GM18909 (cell line): ENCODE measurements around the gene ARL1.
A peak's percentile ranks its signal among the peaks of the same experiment; 100 is the strongest.
"Not testable (repeated sequence)": the region's sequence is repeated elsewhere in the genome, so short reads cannot be mapped to it uniquely, and the experiment has no call there.

Experiments used
- ATAC-seq: cut with Tn5 transposase; IDR thresholded peaks from one replicate; pipeline ENCODE4 v1.9.1; 2021; ENCODE audit warnings: mild to moderate bottlenecking; ENCODE audit not compliant: unreplicated experiment, poor library complexity

ARL1 gene

DNA sequence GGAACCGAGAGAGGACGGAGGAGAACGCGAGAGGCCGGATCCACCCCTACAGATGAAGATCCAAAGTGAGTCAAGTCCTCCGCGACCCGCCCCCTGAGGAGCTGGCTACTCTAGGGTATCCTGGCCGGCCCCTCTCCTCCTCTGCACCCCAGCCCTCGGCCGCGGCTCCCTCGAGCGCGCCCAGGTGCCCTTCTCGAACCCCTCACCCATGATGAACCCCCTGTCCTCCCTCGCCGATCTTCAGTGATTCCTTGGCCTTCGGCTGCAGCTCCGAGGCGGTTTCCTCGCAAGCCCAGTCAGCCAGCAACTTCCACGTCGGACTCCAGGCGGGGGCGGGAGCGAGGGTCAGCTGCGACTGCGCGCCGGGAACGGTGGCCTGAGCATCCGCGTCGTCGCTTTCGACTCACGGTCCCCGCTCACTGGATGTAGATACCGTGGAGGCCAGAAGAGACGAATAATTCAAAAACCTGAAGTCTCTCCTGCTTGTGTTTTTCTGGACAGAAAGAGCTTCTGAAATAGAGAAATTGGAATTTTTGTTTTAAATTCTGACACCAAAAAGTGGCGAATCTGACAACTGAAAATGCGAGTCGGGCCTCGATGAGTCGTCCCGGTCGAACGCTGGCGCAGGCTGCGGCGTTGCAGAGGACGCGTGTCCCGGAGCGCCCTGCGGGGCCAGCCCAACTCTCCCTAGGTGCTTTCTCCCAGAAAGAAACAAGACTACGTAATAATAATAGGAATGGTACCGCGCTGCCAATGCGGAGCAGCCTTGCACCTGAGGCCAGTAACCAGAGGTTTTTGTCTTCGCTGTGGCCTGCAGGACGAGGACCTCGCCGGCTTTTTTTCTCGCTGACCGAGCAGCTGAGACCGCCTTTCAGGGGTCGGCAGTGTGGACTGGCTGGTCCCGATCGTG is at the start of gene ARL1:
ARL1 (minus strand) TSS at position 337 of the 910 bp plus-strand sequence; CDS start at position 210, 127 bp downstream.
- peak; percentile 80 for ATAC-seq

DNA sequence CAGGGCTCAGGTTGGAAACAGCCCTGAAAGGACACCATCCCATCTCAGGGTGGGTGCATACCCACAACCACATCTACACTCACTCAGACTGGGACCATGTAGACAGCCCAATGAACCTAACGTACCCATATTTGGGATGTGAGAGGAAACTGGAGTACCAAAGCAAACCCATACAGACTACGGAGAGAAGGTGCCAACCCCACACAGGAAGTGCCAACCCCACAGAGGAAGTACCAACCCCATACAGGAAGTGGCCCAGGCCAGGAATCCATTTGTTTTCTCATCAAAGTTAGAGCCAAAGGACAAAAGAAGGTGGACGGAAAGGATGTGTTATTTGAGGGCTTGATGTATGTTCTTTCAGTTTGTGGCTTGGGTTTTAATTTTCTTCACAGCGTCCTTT is 48.1 kb upstream of the ARL1 start:
- ATAC-seq = no peak

DNA sequence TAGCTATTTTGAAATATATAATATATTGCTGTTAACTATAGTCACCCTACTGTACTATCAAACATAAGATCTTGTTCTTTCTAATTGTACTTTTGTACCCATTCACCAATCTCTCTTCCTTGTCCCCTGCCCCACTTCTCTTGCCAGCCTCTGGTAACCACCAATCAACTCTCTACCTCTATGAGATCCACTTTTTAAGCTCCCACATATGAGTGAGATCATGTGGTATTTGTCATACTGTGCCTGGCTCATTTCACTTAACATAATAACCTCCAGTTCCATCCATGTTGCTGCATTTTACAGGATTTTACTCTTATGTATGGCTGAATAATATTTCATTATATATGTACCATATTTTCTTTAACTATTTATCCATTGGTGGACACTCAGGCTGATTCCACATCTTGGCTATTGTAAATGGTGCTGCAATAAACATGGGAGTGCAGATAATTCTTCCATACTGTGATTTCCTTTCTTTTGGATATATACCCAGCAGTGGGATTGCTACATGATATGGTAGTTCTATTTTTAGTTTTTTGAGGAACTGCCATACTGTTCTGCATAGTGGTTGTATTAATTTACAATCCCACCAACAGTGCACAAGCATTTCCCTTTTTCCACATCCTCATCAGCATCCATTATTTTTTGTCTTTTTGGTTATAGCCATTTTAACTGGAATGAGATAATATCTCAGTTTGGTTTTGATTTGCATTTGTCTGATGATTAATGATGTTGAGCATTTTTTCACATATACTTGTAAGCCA is 34.1 kb upstream of the ARL1 start:
- ATAC-seq = no peak

DNA sequence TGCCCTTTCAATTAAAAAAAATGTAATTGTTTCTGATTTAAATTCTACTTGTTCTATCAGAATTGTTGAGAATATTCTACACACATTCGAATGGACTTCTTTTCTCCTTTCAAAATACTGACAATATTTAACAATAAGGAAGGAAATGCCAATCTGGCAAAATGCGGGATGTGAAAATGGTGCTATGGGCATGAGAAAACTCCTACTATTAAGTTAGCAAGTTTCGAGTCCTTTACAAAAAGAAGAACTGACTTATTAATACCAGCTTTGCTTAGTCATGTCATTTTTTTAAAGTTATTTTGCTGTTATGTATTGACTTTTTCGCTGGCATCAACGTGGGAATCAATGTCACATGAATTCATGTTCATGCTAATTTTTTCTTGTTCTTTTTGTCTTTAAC is 31.7 kb upstream of the ARL1 start:
- ATAC-seq = no peak

DNA sequence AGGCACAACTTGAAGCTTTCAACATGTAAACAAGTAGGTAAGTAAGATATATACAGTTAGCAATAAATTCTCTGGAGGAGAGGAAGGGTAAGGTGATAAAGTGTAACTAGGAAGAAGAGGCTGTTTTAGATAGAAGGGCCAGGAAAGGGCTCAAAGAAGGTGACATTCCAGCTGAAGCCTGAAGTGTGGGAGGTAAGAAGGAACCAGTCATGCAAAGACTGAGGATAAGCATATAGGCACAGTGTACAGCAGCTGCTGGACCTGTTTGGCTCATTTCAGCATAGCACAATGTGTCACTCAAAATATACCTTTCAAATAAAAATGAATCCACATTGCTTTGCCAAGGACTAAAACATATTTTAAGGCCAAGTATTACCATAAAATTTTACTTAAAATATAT is 28.6 kb upstream of the ARL1 start:
- no peak for ATAC-seq

DNA sequence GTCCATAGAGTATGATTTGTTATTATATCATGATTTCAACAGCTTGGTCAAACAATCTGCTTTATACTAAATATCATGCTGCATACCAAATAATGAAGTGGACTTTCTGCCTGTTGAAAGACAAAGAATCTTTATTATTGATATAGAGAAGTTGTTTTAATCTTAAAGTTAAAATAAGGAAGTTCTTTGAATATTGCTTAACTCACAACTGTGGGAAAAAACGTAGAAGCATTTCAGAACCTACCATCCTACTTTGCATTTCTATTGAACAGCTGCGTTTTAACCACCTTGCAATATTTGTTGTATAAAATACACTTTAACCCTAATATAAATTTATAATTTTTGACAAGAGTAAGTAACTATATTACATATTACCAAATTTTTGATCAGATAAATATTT is 22.9 kb upstream of the ARL1 start:
- ATAC-seq = no peak

DNA sequence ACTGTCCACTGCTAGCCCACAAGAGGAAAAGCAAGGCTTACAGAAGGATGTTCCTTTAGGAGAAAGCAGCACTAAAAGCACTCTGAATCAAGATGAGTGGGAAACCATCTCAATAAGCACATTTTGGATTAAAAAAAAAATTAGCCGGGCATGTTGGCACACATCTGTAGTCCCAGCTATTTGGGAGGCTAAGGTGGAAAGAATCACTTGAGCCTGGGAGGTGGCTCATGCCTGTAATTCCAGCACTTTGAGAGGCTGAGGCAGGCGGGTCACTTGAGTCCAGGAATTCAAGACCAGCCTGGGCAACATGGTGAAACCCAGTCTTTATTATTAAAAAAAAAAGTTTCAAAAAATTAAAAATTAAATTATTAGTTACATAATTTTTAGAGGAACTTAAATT is 17.0 kb upstream of the ARL1 start:
- ATAC-seq = no peak

DNA sequence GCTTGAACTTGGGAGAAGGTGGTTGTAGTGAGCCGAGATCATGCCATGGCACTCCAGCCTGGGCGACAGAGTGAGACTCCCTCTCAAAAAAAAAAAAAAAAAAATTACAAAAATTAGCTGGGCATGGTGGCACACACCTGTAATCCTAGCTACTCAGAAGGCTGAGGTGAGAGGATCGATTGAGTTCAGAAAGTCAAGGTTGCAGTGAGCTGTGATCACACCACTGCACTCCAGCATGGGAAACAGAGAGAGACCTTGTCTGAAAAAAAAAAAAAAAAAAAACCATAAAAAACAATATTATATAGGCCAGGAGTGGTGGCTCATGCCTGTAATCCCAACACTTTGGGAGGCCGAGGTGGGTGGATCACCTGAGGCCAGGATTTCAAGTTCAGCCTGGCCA is 14.5 kb upstream of the ARL1 start:
- not testable (repeated sequence) for ATAC-seq

DNA sequence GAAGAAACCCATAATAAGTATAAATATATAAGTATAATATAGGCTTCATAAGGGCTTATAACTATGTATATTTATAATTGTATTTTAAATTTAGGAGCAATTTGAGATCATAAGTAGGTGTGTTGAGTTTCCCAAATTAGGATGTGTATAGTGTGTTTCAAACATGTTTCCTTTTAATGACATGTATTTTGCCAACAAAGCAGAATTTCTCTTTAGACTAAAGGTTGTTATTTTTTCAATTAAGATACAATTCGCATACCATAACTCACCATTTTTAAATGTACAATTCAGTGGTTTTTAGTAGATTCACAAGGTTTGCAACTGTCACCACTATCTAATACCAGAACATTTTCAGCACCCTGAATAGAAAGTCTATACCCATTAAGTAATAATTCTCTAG is 7.7 kb upstream of the ARL1 start:
- no peak for ATAC-seq

DNA sequence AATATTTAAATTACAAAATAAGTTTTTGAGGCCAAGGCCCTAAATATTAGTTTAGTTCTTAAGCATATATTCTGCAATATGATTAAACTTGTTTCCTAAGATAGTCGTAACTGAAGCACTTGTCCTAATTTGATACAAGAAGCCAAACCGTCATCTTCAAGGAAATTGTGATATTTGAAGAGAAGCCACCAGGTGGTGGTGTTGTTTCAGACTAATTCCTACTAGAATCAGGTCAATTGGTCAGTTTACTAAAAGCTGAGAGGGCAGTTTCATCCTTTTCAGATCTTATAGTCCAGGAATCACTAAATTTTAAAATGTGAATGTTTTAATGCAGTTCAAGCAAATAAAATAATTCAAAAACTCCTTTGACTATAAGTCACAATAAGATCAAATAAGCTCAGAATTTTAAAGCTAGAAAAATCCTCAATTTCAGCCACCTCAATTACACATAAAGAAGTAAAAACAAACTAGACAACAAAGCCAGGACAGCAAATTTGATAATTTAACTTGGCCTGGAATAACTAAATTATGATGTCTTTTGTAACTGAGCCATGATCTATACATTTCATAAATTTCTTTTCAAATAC is 7.1 kb upstream of the ARL1 start:
- ATAC-seq = peak; percentile 71

DNA sequence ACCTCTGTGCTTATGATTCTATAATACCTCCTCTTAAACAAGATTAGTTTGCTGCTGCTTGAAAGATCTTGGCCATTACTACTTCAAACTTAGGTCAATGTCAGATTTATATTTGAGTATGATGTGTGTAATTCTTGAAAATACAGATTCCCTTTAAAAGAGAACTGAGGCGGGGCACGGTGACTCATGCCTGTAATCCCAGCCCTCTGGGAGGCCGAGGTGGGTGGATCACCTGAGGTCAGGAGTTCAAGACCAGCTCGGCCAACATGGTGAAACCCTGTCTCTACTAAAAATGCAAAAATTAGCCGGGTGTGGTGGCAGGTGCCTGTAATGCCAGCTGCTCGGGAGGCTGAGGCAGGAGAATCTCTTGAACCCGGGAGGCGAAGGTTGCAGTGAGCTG is 2.6 kb upstream of the ARL1 start:
- not testable (repeated sequence) for ATAC-seq

DNA sequence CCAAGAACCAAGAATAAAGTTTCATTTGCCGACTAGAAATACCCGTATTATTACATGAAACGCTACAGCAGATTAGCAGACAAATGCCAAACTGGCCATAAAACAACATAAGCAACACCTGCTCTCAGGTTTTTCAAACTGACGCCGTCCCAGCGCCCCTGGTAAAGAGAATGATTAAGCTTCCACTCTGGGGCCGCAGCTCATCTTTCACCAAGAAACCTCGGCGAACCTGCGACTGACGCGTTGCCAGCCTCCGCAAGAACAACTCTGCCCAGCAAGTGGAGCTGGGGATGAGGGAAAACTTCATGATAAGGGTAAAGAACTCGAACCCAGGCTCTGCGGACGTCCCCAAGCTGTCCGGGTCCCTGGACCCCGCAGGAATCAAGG is 530 bp downstream of the ARL1 start:
- peak; percentile 22 for ATAC-seq

DNA sequence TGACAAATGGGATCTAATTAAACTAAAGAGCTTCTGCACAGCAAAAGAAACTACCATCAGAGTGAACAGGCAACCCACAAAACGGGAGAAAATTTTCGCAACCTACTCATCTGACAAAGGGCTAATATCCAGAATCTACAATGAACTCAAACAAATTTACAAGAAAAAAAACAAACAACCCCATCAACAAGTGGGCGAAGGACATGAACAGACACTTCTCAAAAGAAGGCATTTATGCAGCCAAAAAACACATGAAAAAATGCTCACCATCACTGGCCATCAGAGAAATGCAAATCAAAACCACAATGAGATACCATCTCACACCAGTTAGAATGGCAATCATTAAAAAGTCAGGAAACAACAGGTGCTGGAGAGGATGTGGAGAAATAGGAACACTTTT is 16.4 kb downstream of the ARL1 start:
- ATAC-seq = not testable (repeated sequence)

DNA sequence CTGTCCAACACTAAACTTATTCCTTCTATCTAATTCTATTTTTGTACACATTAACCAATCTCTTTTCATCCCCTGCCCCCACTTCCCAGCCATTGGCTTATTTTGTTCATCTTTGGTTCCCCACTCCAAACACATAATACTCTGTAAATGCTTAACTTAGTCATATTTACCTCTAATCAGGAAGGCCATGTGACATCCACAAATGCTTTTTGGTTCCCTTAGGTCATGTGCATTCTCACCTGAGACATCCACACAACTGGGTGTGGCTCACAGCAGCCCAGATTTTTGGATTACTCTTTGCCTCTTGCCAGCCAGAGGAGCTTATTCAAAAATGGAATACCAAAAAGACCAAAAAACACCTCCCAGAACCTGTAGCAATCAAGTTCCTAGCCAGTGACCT is 28.4 kb downstream of the ARL1 start:
- no peak for ATAC-seq

DNA sequence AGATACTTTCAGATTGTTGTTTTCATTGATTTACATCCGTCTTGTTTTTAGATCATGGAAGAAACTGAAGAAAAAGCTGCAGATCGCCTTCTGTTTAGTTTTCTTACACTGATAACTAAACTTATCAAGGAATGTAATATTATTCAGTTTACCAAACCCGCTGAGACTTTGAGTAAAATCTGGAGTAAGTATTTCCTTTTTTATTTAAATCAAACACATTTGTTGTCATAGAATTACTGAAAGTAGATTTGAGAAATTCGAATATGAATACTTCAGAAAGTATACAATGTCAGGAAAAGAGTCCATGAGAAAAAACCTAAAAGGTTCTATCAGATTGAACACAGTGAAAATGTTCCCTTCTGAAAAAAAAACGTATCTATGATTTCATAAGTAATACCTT is 32.0 kb downstream of the ARL1 start:
- no peak for ATAC-seq

DNA sequence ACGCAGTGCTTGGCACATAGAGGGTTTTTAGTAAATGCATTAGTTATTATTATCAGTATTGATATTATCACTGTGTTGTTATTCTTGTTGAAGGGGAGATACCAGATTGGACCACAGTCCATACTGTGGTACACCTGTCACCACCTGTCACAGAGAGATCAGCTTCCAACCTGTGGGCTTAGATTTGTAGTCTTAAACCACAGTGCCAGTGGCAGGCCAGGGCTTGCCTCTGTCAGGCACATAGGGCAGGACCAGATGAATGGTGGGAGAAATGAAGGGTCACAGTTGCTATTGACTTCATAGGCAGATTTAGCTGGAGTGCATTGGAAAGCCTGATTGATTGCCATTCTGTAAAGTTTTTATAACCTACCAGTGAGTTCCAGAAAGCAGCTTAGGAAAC is 35.1 kb downstream of the ARL1 start:
- ATAC-seq = no peak

DNA sequence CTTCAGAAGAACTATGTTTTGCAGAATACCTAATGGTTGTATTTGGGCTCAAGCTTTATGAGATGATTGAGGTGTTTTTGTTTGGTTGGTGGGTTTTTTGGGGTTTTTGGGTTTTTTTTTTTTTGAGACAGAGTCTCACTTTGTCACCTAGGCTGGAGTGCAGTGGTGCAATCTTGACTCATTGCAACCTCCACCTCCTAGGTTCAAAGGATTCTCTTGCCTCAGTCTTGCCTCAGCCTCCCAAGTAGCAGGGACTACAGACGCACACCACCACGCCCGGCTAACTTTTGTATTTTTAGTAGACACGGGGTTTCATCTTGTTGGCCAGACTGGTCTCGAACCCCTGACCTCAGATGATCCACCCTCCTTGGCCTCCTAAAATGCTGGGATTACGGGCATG is 39.6 kb downstream of the ARL1 start:
- no peak for ATAC-seq

DNA sequence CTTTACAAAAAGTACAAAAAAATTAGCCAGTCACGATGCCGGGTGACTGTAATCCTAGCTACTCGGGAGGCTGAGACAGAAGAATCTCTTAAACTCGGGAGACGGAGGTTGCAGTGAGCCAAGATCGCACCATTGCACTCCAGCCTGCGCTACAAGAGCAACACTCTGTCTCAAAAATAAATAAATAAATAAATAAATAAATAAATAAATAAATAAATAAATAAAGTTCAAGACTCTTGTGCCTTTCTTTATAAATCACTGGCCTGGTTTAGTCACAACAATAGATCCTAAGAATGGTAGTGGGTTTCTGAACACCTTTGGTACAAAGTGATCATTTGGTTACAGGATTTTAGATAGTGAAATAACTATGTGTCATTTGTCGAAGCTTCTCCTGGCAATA is 46.1 kb downstream of the ARL1 start:
- ATAC-seq = no peak

DNA sequence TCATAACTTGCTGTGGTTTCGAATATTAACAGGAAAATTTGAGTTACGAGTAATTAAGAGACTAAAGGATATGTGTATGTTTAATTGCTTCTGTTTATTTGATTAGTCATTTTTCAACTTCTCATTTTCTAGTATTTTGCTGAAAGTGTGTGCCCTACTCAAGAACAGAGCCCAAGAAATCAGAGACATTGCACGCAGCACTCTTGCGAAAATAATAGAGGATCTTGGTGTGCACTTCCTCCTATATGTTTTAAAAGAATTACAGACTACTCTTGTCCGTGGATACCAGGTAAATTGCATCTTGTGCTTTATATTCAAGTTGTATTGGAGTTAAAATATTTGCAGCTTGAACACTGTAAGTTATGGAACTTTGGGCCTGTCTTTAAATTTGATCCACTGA is 50.8 kb downstream of the ARL1 start:
- ATAC-seq = no peak

DNA sequence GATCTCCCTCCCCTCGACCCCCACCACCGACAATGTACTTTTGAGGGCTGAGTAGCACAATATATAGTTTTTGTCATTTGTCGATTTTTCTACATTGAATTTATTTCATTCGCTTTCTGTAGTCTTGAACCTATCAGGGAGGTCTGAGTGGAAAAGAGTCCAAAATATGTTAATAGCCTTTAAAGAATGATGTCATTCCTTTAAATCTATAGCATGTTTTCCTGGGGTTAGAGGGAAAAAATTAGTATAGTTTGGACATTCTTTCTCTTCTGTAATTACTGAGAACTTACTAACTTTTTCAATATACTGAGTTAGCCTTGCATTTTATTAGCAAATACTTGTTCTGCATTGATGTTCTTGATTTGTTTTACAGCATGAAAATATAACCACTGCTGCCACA is 55.9 kb downstream of the ARL1 start:
- ATAC-seq = no peak

DNA sequence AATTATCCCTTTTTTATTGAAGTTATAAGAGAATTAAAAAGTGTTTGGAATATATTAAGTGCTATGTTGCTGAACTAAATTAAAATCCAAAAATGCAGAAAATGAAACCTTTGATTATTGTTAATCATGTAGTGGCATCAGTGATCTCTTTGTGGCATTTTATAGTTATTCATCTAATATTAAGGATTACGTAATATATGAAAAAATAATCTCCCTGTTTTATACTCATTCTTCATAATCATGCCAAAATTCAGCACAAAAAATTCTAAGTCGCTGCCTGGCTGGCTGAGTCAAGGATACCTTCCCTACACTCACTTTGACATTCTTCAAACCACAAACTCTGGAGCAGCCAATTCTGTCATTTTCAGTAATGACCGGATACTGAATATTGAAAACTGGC is 63.7 kb downstream of the ARL1 start:
- ATAC-seq = no peak
